Stimulated activated naive CD4-positive, alpha-beta T cell (primary cell): ENCODE data around the gene PAK4.

Experiments used
- DNase-seq, 6 experiments: peaks; one replicate each; lab custom pipeline; 2025; lab: John Stamatoyannopoulos, UW

Gene PAK4

GRCh38 chr19:39165857-39166256 lies 40.3 kb downstream of the PAK4 start:
- DNase-seq: no peak

- DNase-seq: no peak
These were observed 41.2 kb downstream of the PAK4 start for GRCh38 chr19:39166571-39167391.

GRCh38 chr19:39167461-39168257 lies 42.1 kb downstream of the PAK4 start:
- no peak for DNase-seq

GRCh38 chr19:39168258-39169142 lies 42.9 kb downstream of the PAK4 start:
- no peak for DNase-seq

GRCh38 chr19:39169143-39169810 lies 43.7 kb downstream of the PAK4 start:
- no peak for DNase-seq

- DNase-seq: no peak
These were observed 45.0 kb downstream of the PAK4 start for GRCh38 chr19:39170386-39171231.

- DNase-seq: no peak
These were observed 46.2 kb downstream of the PAK4 start for GRCh38 chr19:39171479-39172465.

GRCh38 chr19:39172700-39173501 lies 47.3 kb downstream of the PAK4 start:
- no peak for DNase-seq

- no peak for DNase-seq
These were observed 48.0 kb downstream of the PAK4 start for GRCh38 chr19:39173502-39173991.

GRCh38 chr19:39174142-39174541 lies 48.6 kb downstream of the PAK4 start:
- DNase-seq: no peak

GRCh38 chr19:39174558-39175544 lies 49.3 kb downstream of the PAK4 start:
- no peak for DNase-seq

GRCh38 chr19:39175564-39175963 lies 50.0 kb downstream of the PAK4 start:
- DNase-seq: no peak

GRCh38 chr19:39177110-39177699 lies 51.6 kb downstream of the PAK4 start:
- DNase-seq: no peak

- DNase-seq: no peak
These were observed 52.1 kb downstream of the PAK4 start for GRCh38 chr19:39177736-39178135.

- DNase-seq: no peak
These were observed 52.9 kb downstream of the PAK4 start for GRCh38 chr19:39178296-39179006.

- DNase-seq: no peak
These were observed 54.2 kb downstream of the PAK4 start for GRCh38 chr19:39179754-39180153.
